ENCODE measurements around the gene BAZ2B. TPM values are rescaled to one million over a fixed set of nuclear protein-coding genes. Genes with fewer than 3 reads are reported as not detected.
"Not testable (repeated sequence)": the region's sequence is repeated elsewhere in the genome, so short reads cannot be mapped to it uniquely, and the experiment has no call there.

The BAZ2B gene
- total and polyA plus RNA-seq, 2 donors: 34.5 to 272 TPM

GRCh38 chr2:159553727-159554126, 62.6 kb downstream of the BAZ2B start:
- no peak overlapping the region for H3K27ac ChIP-seq (ENCODE audit: low read depth)
- no peaks in the 10 kb centered on the region for H3K36me3 ChIP-seq (ENCODE audit: insufficient read depth)
- no peak overlapping the region for H3K4me3 ChIP-seq (ENCODE audit: low read depth, low read length)
- DNase-seq (ENCODE audit: extremely low spot score): no peak
- no peaks in the 10 kb centered on the region for H3K4me1 ChIP-seq (ENCODE audit: insufficient read depth)
- 49% methylated on average over 1 of the region's 1 CpG for WGBS

- H3K4me3 ChIP-seq (ENCODE audit: low read depth, low read length): no peak overlapping the region
- no peaks in the 10 kb centered on the region for H3K4me1 ChIP-seq (ENCODE audit: insufficient read depth)
- no peak overlapping the region for H3K27ac ChIP-seq (ENCODE audit: low read depth)
- DNase-seq (ENCODE audit: extremely low spot score): no peak
- H3K36me3 ChIP-seq (ENCODE audit: insufficient read depth): no peaks in the 10 kb centered on the region
- WGBS: 99% methylated on average over 1 of the region's 1 CpG
These were observed 64.5 kb downstream of the BAZ2B start for GRCh38 chr2:159551806-159552205.

GRCh38 chr2:159550231-159550630, 66.1 kb downstream of the BAZ2B start:
- H3K36me3 ChIP-seq (ENCODE audit: insufficient read depth): no peaks in the 10 kb centered on the region
- no peak for DNase-seq (ENCODE audit: extremely low spot score)
- H3K27ac ChIP-seq (ENCODE audit: low read depth): no peak overlapping the region
- no peak overlapping the region for H3K4me3 ChIP-seq (ENCODE audit: low read depth, low read length)
- 96% methylated on average over 2 of the region's 2 CpGs for WGBS
- no peaks in the 10 kb centered on the region for H3K4me1 ChIP-seq (ENCODE audit: insufficient read depth)

GRCh38 chr2:159549234-159549633, 67.1 kb downstream of the BAZ2B start:
- Histone ChIP-seq H3K4me1 (ENCODE audit: insufficient read depth) (no peaks in the 10 kb centered on the region), H3K4me3 (ENCODE audit: low read depth, low read length) (no peak overlapping the region), H3K36me3 (ENCODE audit: insufficient read depth) (no peaks in the 10 kb centered on the region), H3K27ac (ENCODE audit: low read depth) (no peak overlapping the region)
- WGBS: 84% methylated on average over 6 of the region's 6 CpGs
- DNase-seq (ENCODE audit: extremely low spot score): no peak

GRCh38 chr2:159546716-159547430, 69.5 kb downstream of the BAZ2B start:
- no peak for DNase-seq (ENCODE audit: extremely low spot score)
- H3K36me3 ChIP-seq (ENCODE audit: insufficient read depth): no peaks in the 10 kb centered on the region
- WGBS: 56% methylated on average over 3 of the region's 3 CpGs
- H3K4me3 ChIP-seq (ENCODE audit: low read depth, low read length): no peak overlapping the region
- H3K27ac ChIP-seq (ENCODE audit: low read depth): no peak overlapping the region
- no peaks in the 10 kb centered on the region for H3K4me1 ChIP-seq (ENCODE audit: insufficient read depth)

- H3K36me3 ChIP-seq (ENCODE audit: insufficient read depth): no peaks in the 10 kb centered on the region
- no peak overlapping the region for H3K27ac ChIP-seq (ENCODE audit: low read depth)
- WGBS: 71% methylated on average over 9 of the region's 9 CpGs
- H3K4me1 ChIP-seq (ENCODE audit: insufficient read depth): no peaks in the 10 kb centered on the region
- no peak for DNase-seq (ENCODE audit: extremely low spot score)
- H3K4me3 ChIP-seq (ENCODE audit: low read depth, low read length): no peak overlapping the region
These were observed 70.3 kb downstream of the BAZ2B start for GRCh38 chr2:159546039-159546438.

GRCh38 chr2:159545085-159545484, 71.3 kb downstream of the BAZ2B start:
- WGBS: 96% methylated on average over 1 of the region's 1 CpG

GRCh38 chr2:159542101-159542500, 74.2 kb downstream of the BAZ2B start:
- Histone ChIP-seq H3K27ac (ENCODE audit: low read depth) (no peak overlapping the region), H3K4me1 (ENCODE audit: insufficient read depth) (no peaks in the 10 kb centered on the region), H3K36me3 (ENCODE audit: insufficient read depth) (no peaks in the 10 kb centered on the region), H3K4me3 (ENCODE audit: low read depth, low read length) (no peak overlapping the region)
- no peak for DNase-seq (ENCODE audit: extremely low spot score)

More at GRCh38 chr2:159545085-159545484, 71.3 kb downstream of the BAZ2B start:
- DNase-seq (ENCODE audit: extremely low spot score): no peak
- H3K4me3 ChIP-seq (ENCODE audit: low read depth, low read length): no peak overlapping the region
- no peaks in the 10 kb centered on the region for H3K4me1 ChIP-seq (ENCODE audit: insufficient read depth)
- H3K27ac ChIP-seq (ENCODE audit: low read depth): no peak overlapping the region
- no peaks in the 10 kb centered on the region for H3K36me3 ChIP-seq (ENCODE audit: insufficient read depth)

GRCh38 chr2:159539701-159540100, 76.6 kb downstream of the BAZ2B start:
- WGBS: 94% methylated on average over 1 of the region's 1 CpG
- no peak overlapping the region for H3K4me3 ChIP-seq (ENCODE audit: low read depth, low read length)
- no peak for DNase-seq (ENCODE audit: extremely low spot score)
- H3K36me3 ChIP-seq (ENCODE audit: insufficient read depth): no peaks in the 10 kb centered on the region
- H3K4me1 ChIP-seq (ENCODE audit: insufficient read depth): no peaks in the 10 kb centered on the region
- no peak overlapping the region for H3K27ac ChIP-seq (ENCODE audit: low read depth)

GRCh38 chr2:159538801-159539200, 77.5 kb downstream of the BAZ2B start:
- Histone ChIP-seq H3K4me1 (ENCODE audit: insufficient read depth) (no peaks in the 10 kb centered on the region), H3K4me3 (ENCODE audit: low read depth, low read length) (no peak overlapping the region), H3K36me3 (ENCODE audit: insufficient read depth) (no peaks in the 10 kb centered on the region), H3K27ac (ENCODE audit: low read depth) (no peak overlapping the region)
- 99% methylated on average over 3 of the region's 3 CpGs for WGBS
- no peak for DNase-seq (ENCODE audit: extremely low spot score)

- not testable (repeated sequence) for H3K4me3 ChIP-seq (ENCODE audit: low read depth, low read length); DNase-seq (ENCODE audit: extremely low spot score); H3K4me1 ChIP-seq (ENCODE audit: insufficient read depth); H3K36me3 ChIP-seq (ENCODE audit: insufficient read depth); H3K27ac ChIP-seq (ENCODE audit: low read depth)
- 98% methylated on average over 4 of the region's 4 CpGs for WGBS
These were observed 81.1 kb downstream of the BAZ2B start for GRCh38 chr2:159535261-159535660.

- H3K27ac ChIP-seq (ENCODE audit: low read depth): no peak overlapping the region
- 93% methylated on average over 1 of the region's 1 CpG for WGBS
- DNase-seq (ENCODE audit: extremely low spot score): no peak
- peaks cover 1% of the 10 kb centered on the region for H3K36me3 ChIP-seq (ENCODE audit: insufficient read depth)
- H3K4me1 ChIP-seq (ENCODE audit: insufficient read depth): no peaks in the 10 kb centered on the region
- no peak overlapping the region for H3K4me3 ChIP-seq (ENCODE audit: low read depth, low read length)
These were observed 84.9 kb downstream of the BAZ2B start for GRCh38 chr2:159531475-159531874.

- DNase-seq (ENCODE audit: extremely low spot score): no peak
- no peak overlapping the region for H3K4me3 ChIP-seq (ENCODE audit: low read depth, low read length)
- WGBS: 91% methylated on average over 1 of the region's 1 CpG
- H3K4me1 ChIP-seq (ENCODE audit: insufficient read depth): no peaks in the 10 kb centered on the region
- H3K36me3 ChIP-seq (ENCODE audit: insufficient read depth): peaks cover 1% of the 10 kb centered on the region
- no peak overlapping the region for H3K27ac ChIP-seq (ENCODE audit: low read depth)
These were observed 89.9 kb downstream of the BAZ2B start for GRCh38 chr2:159526433-159526832.

- no peak for DNase-seq (ENCODE audit: extremely low spot score)
- Histone ChIP-seq H3K36me3 (ENCODE audit: insufficient read depth) (peaks cover 1% of the 10 kb centered on the region), H3K4me1 (ENCODE audit: insufficient read depth) (no peaks in the 10 kb centered on the region), H3K27ac (ENCODE audit: low read depth) (no peak overlapping the region), H3K4me3 (ENCODE audit: low read depth, low read length) (no peak overlapping the region)
- 95% methylated on average over 3 of the region's 3 CpGs for WGBS
These were observed 91.3 kb downstream of the BAZ2B start for GRCh38 chr2:159525012-159525411.

- DNase-seq (ENCODE audit: extremely low spot score): no peak
- H3K27ac ChIP-seq (ENCODE audit: low read depth): no peak overlapping the region
- no peaks in the 10 kb centered on the region for H3K36me3 ChIP-seq (ENCODE audit: insufficient read depth)
- H3K4me3 ChIP-seq (ENCODE audit: low read depth, low read length): no peak overlapping the region
- no peaks in the 10 kb centered on the region for H3K4me1 ChIP-seq (ENCODE audit: insufficient read depth)
- 90% methylated on average over 2 of the region's 2 CpGs for WGBS
These were observed 95.1 kb downstream of the BAZ2B start for GRCh38 chr2:159521272-159521671.

Measured in urinary bladder (tissue), 4 donors.